Activated T-helper 9 cell treated with anti-CD3 and anti-CD28 coated beads, Interleukin-2, amount 50 U/mL, for 16 hours (primary cell): Measurements from ENCODE around the gene SCARB2.
A peak's percentile ranks its signal among the peaks of the same experiment; 100 is the strongest.

Experiments
- DNase-seq: peaks from one replicate; pipeline ENCODE4 v3.0.0-alpha.2; 2020; ENCODE audit warnings: low read depth

Gene SCARB2

DNA sequence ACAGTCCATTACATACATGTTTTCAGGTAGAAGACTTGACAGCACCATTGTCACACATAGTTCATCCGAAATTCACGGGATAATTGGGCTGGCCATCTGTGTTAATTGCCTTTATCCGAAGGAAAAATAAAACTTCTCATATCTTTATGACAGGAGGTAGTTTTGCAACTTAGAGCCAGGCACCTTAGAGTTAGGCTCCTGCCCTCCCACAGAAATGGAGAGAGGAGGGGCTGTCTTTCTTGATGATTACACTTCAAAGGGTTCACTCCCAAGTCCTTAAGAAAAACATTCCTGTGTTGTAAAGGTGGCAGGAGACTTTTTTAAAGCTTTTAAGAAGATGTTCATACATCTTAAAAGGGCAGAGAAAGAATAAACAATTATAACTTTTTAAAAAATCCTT is 10.5 kb upstream of the SCARB2 start:
- DNase-seq = no peak

DNA sequence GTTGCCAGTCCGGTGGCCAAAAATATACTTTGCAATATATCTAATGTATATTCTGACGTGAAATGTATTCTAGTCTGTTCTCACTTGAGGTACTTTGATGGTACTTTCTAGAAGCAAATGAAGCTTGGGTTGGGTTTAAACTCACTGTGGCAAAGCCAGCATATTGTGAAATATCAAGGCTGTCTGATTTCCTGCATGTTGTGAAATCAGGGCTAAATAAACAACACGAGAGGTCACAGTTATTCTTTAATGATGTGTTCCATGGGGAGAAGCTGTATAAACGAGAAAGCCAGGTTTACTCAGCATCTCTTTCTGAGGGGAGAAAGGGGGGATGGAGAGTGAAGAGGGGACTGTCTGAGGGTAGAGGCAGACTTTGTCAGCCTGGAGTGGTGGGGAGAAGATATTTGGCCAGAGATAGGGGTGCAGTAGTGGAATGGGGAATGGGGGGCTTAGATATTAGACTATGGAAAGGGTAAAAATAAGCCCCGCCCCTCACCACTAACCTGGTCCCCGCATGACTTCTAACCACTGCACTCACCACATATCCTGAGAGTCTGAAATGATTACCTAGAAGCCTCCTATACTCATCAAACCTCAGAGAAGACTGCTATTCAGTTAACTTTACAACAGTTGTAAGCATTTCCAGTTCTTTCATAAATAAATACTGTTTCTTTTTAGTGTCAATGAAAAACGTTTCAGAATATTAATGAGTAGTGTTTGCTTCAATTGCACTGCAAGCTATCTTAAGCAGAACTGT is 5.9 kb upstream of the SCARB2 start:
- no peak for DNase-seq

DNA sequence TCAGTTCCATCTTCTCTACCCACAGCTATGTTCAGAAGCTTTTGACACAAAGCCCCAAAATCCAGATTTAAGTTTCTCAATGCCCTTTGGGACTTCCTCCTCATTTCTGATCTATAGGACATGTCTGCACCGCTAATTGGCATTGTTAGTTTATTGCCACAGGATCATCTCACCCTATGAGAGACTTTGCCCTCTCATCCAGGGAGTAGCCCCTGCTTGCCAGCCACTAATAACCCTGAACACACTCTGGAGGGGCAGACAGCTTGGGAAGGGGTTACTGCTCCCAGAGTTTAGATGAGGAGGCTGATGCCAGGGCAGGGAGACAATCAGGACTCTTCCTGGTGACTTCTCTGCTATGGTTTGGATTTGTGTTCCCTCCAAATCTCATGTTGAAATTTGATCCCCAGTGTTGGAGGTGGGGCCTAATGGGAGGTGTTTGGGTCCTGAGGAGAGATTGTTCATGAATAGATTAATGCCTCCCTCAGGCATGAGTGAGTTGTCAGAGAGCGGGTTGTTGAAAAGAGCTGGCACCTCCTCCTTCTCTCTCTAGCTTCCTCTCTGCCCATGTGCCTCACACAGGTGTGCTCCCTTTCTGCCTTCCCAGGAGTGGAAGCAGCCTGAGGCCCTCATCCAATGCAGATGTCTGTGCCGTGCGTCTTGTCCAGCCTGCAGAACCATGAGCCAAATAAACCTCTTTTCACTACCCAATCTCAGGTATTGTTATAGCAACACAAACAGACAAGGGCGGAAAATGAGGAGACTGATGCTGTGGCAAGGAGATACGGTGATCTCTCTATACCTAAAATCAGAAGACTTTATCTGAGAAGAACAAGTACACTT is 3.6 kb upstream of the SCARB2 start:
- DNase-seq = no peak

DNA sequence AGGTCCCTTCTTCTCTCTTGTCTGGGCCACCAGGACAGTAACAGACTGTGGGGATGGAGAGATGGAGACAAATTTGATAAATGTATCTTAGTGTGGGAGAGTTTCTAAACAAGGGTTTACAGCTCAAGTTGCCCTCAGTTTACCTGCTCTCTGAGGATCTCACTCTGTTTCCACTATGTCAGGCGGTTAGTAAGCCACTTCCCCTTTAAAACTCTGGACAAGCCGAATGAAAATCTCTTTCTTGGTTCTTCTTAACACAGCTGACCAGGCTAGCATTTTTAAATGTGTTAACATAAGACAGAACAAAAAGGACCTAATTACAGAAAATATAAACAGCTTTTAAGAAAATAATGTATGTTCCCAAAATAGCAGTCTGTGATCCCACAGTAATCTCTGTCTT is 2.9 kb upstream of the SCARB2 start:
- DNase-seq = no peak

DNA sequence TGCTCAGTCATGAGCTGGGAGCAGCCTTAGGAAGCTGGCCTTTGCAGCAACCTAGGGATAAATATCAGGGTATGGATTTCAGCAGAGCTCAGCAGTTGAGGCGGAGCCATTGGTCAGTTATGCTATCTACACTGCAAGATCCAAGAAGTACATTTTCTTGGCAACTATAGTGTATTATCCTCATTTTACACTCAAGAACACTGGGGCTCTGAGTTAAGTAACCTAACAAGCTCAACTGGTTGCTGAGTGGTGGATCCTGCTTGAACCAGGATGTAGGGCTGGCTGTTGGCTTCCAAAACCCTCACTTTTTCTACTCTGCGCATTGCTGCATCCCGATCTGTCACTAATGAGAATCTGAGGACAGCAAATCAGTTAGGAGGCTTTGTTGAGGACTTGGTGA is 1.5 kb upstream of the SCARB2 start:
- no peak for DNase-seq

DNA sequence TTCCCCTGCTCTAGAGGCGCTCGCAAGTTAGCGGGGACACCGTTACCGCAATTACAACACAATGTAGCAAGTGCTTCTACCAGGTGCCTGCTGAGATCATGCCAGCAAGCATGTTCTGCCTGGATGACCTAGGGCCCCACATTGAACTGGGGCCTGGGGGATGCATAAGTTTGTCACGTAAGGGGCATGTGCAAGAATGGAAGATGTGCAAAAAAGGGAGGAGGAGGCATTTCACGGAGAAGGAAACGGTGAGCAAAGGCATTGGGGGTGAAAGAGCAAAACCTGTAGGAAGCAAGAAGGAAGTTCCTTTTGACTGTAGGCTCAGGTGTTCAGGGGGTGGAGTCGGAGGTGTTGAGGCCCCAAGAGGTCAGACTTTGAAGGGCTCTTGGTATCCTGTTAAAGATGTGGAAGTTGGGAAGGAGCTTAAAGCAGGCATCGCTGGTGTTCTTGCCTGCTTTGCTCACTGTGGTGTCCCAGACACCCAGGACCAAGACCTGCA is 602 bp upstream of the SCARB2 start:
- DNase-seq = no peak

DNA sequence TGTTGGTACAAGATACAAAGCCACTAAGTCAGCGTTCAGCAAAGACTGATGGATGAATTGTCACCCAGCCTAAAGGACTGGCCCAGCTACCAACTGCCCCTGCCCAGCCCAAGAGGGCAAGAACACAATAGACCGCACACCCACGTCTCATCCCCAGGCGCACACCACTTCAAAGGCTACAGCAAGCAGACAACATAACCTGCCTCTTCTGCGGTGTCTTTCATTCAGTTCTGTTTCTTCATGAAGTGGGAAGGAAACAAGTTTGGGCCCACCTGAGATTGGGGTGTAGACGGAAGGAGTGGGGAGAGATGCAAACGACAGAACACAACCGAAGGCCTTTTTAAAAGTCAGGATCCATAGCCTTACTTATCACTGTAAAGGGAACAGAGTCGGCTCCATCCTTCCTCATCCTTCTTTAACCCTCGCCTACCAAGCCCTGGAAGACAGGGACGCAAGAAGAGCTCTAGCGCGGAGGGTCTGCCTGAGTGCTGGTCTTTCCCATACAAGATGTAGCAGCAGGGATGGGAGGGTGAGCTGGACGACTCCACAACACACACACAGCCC is 691 bp downstream of the SCARB2 start:
- peak; percentile 21 for DNase-seq

DNA sequence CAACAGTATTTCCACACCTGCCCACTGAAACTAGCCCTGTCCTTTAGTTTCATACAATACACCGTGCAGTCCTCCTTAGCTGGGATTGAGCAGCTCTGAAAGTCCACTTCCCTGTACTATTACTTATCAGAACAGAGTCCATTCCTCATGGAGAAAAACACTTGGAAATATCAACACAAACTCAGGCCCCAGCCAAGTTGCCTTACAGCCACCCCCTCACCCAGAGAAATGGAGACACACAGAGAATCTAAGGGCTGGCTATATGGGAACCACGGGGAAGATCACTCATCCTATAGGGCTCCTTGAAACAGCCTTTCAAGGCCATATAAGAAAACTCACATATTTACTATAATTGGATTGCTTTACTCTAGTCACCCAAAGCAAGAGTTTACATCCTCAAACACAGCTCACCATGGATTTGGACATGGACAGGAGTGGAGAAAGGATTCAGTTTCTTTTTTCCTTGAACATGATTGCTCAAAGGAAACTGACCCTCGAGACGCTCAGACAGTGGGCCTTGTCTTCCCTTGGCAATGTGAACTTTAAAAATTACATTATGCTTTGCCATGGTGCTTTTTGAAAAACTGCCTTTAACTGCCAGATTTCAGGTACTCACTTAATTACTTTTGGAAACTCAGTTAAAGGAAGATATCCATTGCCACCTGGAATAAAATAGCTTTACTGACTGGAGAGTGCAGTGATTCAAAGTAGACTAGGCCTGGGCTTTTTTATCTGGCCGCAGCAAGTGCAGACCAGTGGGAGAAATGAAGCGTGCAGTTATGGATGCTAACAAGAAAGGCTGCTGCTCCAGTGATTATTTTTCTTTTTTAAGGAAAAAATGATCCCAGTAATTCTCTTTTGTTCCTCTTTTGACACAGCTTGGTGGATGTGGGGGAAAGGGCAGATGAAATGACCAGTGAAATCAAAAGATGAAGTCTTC is 1.6 kb downstream of the SCARB2 start:
- DNase-seq = no peak

DNA sequence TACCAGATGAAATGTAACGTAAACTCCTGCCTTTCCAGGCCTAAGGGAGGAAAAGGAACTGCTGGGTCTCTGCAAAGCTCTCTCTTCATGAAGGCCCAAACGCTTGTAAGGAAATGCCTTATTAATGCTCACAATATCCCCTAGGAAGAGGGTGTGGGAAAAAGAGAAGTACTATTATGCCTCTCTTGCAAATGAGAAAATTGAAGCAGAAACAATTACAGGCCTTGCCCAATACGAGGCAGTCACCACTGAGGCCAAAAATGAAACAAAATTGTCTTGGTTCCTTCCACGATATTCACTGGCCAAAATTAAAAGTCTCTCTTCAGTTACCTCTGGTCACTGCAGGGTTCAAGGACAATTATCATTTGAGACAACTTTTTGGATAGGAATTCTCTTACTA is 3.2 kb downstream of the SCARB2 start:
- DNase-seq = no peak

DNA sequence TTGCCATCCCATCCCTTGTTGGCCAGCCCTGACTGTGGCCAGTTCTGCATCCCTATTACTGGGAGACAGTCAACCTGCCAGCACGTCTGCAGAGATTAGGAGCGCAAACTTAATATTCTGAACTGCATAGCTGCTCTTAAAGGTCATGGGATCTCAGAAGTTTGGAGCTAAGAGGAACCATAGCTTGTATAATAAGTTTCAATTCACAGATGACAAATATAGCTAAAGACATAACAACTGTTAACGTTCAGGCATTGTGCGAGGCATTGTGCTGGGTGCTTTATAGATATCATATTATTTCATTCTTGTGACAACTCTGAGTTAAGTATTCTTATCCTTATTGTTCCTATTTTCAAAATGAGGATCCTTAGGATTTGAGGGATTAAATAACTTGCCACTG is 3.7 kb downstream of the SCARB2 start:
- no peak for DNase-seq

DNA sequence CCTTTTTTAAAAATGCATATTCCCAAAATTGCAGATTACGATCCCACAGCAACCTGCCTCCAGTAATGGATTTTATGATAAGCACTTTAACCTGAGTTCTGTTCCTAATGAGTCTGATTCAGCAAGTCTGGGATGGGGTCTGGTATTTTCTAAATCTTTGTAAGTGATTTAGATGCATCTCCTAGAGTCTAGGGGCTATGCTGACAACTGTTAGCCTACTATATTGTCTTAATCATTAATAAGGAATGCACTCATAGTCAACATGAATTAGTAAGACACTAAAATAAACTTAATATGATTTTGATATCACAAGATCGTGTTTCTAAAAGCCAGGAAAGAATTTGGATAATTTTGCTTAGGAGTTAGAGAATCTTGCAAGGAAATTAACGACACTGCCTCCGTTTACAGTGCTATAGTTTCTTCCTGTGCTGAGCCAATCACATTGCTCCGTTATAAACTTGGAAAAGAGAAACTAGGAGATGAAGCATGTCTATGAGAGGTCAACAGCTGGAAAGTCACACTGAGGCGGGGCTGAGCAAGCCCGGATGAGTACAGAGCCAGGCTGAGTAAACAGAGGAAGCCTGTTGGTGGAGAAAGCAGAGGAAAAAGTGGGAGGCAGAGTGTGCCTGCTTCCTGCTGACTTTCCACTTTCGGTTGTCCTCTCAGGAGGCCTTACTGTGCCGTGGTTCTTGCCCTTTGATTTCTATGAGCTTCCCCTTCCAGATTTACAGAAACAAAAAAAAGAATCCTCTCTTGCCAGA is 5.4 kb downstream of the SCARB2 start:
- no peak for DNase-seq

DNA sequence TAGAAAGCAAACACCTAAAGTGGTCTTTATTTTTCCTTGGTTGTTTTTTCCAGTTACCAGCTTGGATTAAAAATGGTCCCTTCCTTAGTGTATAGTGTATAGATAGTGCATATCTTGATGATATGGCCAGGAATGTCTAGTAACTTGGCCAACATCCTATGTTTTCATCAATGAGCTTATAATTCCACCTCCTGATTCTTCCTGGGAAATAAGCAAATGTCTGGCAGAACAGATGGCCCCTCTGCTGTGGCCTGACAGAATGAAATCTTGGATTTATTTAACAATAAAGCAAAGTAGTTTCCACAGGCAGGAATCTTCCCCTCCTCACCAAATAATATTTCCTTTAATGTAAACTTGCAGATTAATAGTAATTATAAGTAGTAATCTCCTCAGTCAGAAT is 6.1 kb downstream of the SCARB2 start:
- no peak for DNase-seq

DNA sequence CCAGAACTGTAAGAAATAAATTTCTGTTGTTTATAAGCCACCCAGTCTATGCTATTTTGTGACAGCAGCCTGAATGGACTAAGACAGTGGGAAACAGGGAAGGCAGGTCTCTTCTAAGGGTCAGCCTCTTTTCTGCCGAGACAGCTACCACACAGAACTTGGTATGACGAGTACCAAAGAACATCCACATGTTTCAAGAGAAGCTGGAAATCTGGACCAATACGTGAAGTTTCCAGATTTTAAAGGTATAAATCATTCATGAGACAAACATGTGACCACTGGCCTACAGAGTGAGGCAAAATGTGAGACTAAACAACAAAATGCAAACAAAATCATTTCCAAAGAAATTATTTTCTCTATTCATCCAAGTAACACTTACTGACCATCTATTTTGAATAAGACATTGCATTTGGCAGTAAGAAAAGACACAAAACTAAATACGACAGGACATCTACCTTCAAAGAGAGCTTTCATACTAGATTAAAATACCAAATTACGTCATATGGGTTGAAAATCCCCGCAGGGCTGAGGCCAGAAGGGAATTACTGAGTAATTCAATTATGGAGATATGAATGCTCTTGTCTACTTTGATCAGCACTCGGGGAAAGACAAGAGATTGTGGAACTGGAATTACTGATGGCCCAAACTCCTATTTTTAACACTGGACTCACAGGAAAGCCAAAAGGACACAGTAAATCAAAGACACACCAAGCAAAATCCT is 7.2 kb downstream of the SCARB2 start:
- no peak for DNase-seq

DNA sequence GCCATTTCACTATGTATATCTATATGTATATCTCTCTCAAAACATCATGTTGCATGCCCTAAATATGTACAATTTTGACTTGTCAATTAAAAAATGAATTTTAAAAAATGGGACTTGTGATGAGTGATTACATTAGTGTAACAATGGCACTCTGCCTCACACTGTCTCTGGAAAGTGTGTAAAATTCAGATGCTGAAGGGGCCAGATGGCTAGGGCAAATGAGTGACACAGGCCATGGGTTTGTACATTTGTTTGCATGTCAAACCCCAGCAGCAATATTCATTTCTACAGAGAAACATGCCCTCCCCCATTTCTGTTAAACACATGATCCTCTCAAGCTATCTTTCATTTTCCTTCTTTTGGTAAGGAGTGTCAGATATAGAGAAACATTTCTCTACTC is 8.1 kb downstream of the SCARB2 start:
- no peak for DNase-seq

DNA sequence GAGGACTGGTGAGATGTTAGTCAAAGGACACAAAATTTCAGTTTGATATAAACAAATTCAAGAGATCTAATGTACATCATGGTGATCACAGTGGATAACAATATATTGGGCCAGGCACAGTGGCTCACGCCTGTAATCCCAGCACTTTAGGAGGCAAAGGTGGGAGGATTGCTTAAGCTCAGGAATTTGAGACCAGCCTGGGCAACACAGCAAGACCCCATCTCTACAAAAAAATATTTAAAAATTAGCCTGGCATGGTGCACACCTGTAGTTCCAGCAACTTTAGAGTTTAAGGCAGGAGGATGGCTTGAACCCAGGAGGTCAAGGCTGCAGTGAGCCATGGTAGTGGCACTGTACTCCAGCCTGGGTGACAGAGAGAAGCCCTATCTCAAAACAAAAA is 8.7 kb downstream of the SCARB2 start:
- DNase-seq = no peak

DNA sequence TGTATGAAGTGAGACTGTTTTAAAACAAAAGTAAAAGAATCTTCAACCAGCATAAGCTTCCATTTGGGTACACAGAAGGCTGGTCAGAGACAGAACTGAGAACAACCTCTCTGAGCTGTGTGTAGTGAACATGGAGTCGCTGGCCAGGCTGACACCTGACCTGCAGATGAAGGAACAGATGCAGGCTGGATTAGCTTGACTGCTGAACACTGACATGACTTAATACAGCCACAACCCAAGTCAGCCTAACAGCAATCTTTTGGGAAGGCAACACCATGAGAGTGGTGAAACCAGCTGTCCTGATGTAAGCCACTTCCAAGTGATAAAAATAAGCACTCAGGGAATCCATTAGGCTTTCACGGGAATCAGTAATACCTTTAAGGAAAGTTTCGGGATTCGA is 10.1 kb downstream of the SCARB2 start:
- no peak for DNase-seq

DNA sequence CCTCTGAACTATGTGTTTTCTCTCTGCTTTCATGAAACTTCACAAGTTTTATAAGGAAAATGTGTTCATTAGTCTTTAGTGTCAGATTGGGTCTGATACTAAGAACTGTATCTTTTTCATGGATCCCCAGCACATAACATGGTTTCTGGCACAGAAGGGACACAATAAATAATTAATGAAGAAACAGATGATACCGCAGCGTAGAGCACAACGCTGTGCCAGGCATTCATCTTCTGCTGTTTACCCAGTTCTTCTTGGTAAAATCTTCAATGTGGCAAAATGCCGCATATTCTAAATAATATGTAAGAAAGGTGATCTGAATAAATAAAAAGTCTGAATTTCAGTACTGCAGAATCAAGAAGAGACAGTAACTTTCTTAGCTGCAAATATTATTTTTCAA is 12.3 kb downstream of the SCARB2 start:
- DNase-seq = no peak

DNA sequence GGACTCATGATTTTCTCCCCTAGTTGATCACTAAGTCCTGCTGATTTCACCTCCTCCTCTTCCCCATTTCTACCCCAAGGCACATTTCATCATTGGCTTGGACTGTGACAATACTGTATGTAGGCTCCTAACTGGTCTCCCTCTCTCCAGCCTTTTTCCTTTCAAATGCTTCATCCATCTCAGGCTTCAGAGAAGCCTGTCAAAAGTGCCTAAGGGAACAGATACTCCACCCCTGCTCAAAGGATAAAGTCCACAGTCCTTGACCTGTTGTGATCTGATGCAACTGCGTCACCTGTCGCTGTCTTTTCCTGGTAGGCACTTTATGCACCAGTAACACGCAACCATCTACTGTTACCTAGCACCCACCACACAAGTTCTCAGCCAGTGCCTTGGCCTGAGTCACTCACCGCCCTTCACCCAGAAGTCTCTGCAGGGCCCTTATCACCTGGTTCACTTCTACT is 12.8 kb downstream of the SCARB2 start:
- DNase-seq = no peak

DNA sequence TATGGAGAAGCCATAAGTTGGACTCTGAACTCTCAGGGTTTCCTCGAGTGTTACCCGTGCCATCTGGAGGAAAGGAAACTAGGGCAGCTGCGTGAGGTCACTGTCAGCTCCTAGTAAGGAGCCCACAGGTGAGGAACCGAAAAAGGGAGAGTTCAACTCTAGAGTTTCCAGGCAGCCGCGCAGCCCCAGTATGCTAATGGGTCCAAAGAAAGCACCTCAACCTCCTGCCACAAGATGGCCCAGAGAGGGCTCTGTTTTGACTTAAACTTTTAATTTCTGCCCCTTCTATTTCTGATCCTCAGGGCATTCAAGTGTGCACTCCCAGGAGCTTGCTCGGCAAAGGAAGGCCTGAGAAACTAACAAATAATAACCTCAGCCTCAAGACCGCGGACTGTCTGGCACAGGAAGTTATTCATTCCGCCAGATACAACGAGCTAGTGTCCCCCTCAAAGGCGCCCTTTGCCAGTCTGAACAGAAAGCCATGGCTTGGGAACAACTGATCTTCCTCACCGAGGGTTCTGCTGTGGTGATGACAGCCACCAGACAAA is 13.9 kb downstream of the SCARB2 start:
- no peak for DNase-seq
